SK-N-SH (cell line): ENCODE results near the gene NOXRED1. TPM values are rescaled to one million over a fixed set of nuclear protein-coding genes. Genes with fewer than 3 reads are reported as not detected.

Source experiments
- CTCF ChIA-PET: fragments of 300-600, 350-600 bp; formaldehyde crosslinking; extraction: SDS; loops from one replicate; lab custom pipeline; 2021; lab: Yijun Ruan, JAX
- POLR2A ChIA-PET: fragments of 350-600 bp; sonication (Branson Sonifier 250); formaldehyde crosslinking; extraction: SDS; loops from one replicate; lab custom pipeline; 2020; ENCODE audit warnings: antibody characterized with exemption, inconsistent platforms; lab: Yijun Ruan, JAX
- DNase-seq: peaks from one replicate; pipeline ENCODE4 v3.0.0; 2012
- H2AFZ ChIP-seq: fragments of 200-600 bp; sonication (generic); 2 replicates; pipeline ENCODE4 v1.8.1; 2016; ENCODE audit warnings: antibody characterized with exemption, mild to moderate bottlenecking, low read depth
- H3F3A ChIP-seq: fragments of 200-600 bp; sonication (generic); replicated peaks from 2 replicates; pipeline ENCODE3; 2016; ENCODE audit warnings: antibody characterized with exemption, mild to moderate bottlenecking; ENCODE audit not compliant: insufficient read depth
- H3K27ac ChIP-seq, 2 experiments: fragments of 200-500 bp in 1 of 2; fragments of 200-600 bp in 1 of 2; sonication (Bioruptor generic) in 1 of 2; sonication (generic), shearing (Covaris generic) in 1 of 2; 2 replicates each; pipeline versions ENCODE4 v1.5.1 to v1.6.1; 2014 to 2016; ENCODE audit warnings: low read depth in 2 of 2, inconsistent platforms in 1 of 2, low read length in 1 of 2, mild to moderate bottlenecking in 1 of 2, mixed read lengths in 1 of 2
- H3K27me3 ChIP-seq: fragments of 200-600 bp; sonication (generic), shearing (Covaris generic); 2 replicates; pipeline ENCODE4 v1.6.1; 2016; ENCODE audit warnings: mixed run types; ENCODE audit not compliant: insufficient read depth
- H3K36me3 ChIP-seq, 2 experiments: fragments of 200-500 bp in 1 of 2; fragments of 200-600 bp in 1 of 2; sonication (Bioruptor generic) in 1 of 2; sonication (generic) in 1 of 2; replicated peaks in 1 of 2; 2 replicates each; pipeline versions ENCODE3 to v1.5.1; 2014 to 2016; ENCODE audit warnings: low read length in 1 of 2, mild to moderate bottlenecking in 1 of 2; ENCODE audit not compliant: insufficient read depth in 2 of 2, control insufficient read depth in 1 of 2
- H3K4me1 ChIP-seq, 2 experiments: fragments of 200-500 bp in 1 of 2; fragments of 200-600 bp in 1 of 2; sonication (Bioruptor generic) in 1 of 2; sonication (generic), shearing (Covaris generic) in 1 of 2; 2 replicates each; pipeline versions ENCODE4 v1.5.1 to v1.6.1; 2014 to 2016; ENCODE audit warnings: low read depth in 1 of 2, low read length in 1 of 2, mixed run types in 1 of 2; ENCODE audit not compliant: insufficient read depth in 2 of 2, control insufficient read depth in 1 of 2
- H3K4me2 ChIP-seq: fragments of 200-600 bp; sonication (generic), shearing (Covaris generic); 2 replicates; pipeline ENCODE4 v1.6.1; 2017; ENCODE audit warnings: mixed run types
- H3K4me3 ChIP-seq, 2 experiments: fragments of 200-500 bp in 1 of 2; fragments of 200-600 bp in 1 of 2; sonication (Bioruptor generic) in 1 of 2; sonication (generic), shearing (Covaris generic) in 1 of 2; 2 replicates each; pipeline versions ENCODE4 v1.5.1 to v1.8.1; 2014 to 2016; ENCODE audit warnings: low read depth in 2 of 2, inconsistent platforms in 1 of 2, low read length in 1 of 2, mild to moderate bottlenecking in 1 of 2, mixed read lengths in 1 of 2, moderate library complexity in 1 of 2
- H3K79me2 ChIP-seq: fragments of 200-600 bp; sonication (generic); 2 replicates; pipeline ENCODE4 v1.8.1; 2017; ENCODE audit warnings: mild to moderate bottlenecking; ENCODE audit not compliant: insufficient read depth
- H3K9ac ChIP-seq: fragments of 200-600 bp; sonication (generic); 2 replicates; pipeline ENCODE4 v1.6.1; 2017; ENCODE audit warnings: mixed run types
- H3K9me2 ChIP-seq: fragments of 200-600 bp; sonication (generic); 2 replicates; pipeline ENCODE4 v1.6.1; 2017; ENCODE audit warnings: mixed run types
- H3K9me3 ChIP-seq: fragments of 200-600 bp; sonication (generic); 2 replicates; pipeline ENCODE4 v1.6.1; 2017; ENCODE audit warnings: mixed run types, mild to moderate bottlenecking, moderate library complexity
- H4K20me1 ChIP-seq: fragments of 200-600 bp; sonication (generic); 2 replicates; pipeline ENCODE4 v1.6.1; 2017; ENCODE audit warnings: mild to moderate bottlenecking, mixed run types; ENCODE audit not compliant: insufficient read depth
- EP300 ChIP-seq, 2 experiments: IDR thresholded peaks; 2 replicates each; pipeline versions ENCODE4 v1.4.0 to v1.6.1; 2012; ENCODE audit warnings: borderline replicate concordance in 1 of 2, low read depth in 1 of 2, low read length in 1 of 2
- FOXM1 ChIP-seq: IDR thresholded peaks from 2 replicates; pipeline ENCODE4 v1.4.0; 2012; ENCODE audit warnings: low read depth, mild to moderate bottlenecking
- NRF1 ChIP-seq: IDR thresholded peaks from 2 replicates; pipeline ENCODE4 v1.6.1; 2012; ENCODE audit warnings: low read depth, mild to moderate bottlenecking, low read length
- RXRA ChIP-seq: IDR thresholded peaks from 2 replicates; pipeline ENCODE4 v1.4.0; 2012; ENCODE audit warnings: low read depth, mild to moderate bottlenecking, borderline replicate concordance
- SIN3A ChIP-seq: IDR thresholded peaks from 2 replicates; pipeline ENCODE4 v1.6.1; 2012; ENCODE audit warnings: low read depth, mild to moderate bottlenecking, low read length, moderate library complexity, borderline replicate concordance
- WGBS: methylation state at CpG from one replicate; pipeline ENCODE4 v1.1.6; 2017; ENCODE audit warnings: low lambda C conversion rate; 5-methylcytosine and 5-hydroxymethylcytosine counted together
- polyA plus RNA-seq, 3 experiments: library from polyadenylated mRNA; depleted of rRNA; stranded (reverse); fragments of >200 nt; gene quantifications; 2 replicates each; pipeline ENCODE4 v1.2.3, GENCODE V29; 2012
- small RNA-seq, 7 experiments: library from RNA; depleted of rRNA; stranded (forward); fragments of <200 nt; gene quantifications; one replicate each; pipeline ENCODE3, GENCODE V24; 2012
- TF ChIP-seq, protein P1 (sequence below): IDR thresholded peaks from 2 replicates; pipeline ENCODE4 v1.6.1; 2012; ENCODE audit warnings: mild to moderate bottlenecking, low read depth, low read length, moderate library complexity

The NOXRED1 gene
- polyA plus RNA-seq, 1 of the 3 experiments (the other 2 are of a cell fraction) = 0.21 TPM

DNA sequence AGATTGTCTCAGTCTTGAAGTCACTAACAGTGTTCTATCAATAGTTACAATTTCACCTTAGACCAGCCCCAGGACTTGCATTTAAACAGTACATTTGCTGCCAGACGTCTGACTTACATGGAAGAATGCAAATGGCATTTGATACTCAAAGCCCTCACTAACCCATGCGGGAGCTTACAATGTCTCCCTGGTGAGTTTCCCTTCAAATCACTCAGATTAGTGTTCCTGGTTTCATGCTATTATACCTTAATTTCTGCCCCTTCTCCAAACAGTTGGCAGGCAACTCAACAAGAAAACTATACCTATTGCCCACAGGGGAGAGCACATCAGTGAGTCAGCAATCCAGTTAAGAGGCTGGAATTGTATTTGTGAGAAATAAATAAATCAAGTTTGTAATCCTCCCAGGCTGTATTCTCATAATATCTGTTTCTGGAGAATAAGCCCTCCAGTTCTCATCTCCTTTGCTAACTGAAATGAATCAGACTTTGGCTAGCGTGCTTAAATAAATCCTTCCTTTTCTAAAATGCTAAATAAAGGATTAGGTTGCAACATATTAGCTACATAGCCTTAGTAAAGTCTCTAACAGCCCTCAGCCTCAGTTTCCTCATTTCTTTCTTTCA, 78.8 kb downstream of the NOXRED1 start:
- Histone ChIP-seq H3F3A (no peaks in the 10 kb centered on the region), H3K27me3 (no peaks in the 10 kb centered on the region), H3K4me1 (0 out of 4 replicates have a peak, but pooled peaks cover 0 to 5% of the 10 kb centered on the region in 2 experiments), H3K4me2 (no peak overlapping the region)
- no peak for TF ChIP-seq FOXM1
- TF ChIP-seq, protein P1, sequence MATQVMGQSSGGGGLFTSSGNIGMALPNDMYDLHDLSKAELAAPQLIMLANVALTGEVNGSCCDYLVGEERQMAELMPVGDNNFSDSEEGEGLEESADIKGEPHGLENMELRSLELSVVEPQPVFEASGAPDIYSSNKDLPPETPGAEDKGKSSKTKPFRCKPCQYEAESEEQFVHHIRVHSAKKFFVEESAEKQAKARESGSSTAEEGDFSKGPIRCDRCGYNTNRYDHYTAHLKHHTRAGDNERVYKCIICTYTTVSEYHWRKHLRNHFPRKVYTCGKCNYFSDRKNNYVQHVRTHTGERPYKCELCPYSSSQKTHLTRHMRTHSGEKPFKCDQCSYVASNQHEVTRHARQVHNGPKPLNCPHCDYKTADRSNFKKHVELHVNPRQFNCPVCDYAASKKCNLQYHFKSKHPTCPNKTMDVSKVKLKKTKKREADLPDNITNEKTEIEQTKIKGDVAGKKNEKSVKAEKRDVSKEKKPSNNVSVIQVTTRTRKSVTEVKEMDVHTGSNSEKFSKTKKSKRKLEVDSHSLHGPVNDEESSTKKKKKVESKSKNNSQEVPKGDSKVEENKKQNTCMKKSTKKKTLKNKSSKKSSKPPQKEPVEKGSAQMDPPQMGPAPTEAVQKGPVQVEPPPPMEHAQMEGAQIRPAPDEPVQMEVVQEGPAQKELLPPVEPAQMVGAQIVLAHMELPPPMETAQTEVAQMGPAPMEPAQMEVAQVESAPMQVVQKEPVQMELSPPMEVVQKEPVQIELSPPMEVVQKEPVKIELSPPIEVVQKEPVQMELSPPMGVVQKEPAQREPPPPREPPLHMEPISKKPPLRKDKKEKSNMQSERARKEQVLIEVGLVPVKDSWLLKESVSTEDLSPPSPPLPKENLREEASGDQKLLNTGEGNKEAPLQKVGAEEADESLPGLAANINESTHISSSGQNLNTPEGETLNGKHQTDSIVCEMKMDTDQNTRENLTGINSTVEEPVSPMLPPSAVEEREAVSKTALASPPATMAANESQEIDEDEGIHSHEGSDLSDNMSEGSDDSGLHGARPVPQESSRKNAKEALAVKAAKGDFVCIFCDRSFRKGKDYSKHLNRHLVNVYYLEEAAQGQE = no peak
- TF ChIP-seq EP300 (IDR thresholded peaks at IDR 0.05; ENCODE audit: borderline replicate concordance in 1 of 2, low read depth in 1 of 2, low read length in 1 of 2) = no peak
- no peak for TF ChIP-seq NRF1
- no peak for TF ChIP-seq RXRA
- no peak for TF ChIP-seq SIN3A
- TF ChIP-seq, all 33 proteins: peak for 0
- no peak overlapping the region for H3K4me3 ChIP-seq
- H3K36me3 ChIP-seq = peaks cover 4 to 34% of the 10 kb centered on the region in 2 experiments
- WGBS = 89% methylated on average over 3 of the region's 3 CpGs
- H3K9me3 ChIP-seq = no peaks in the 10 kb centered on the region
- no peak overlapping the region for H2AFZ ChIP-seq
- ChIA-PET POLR2A (no interaction called here), CTCF (interaction anchor here (0.8 to 1.0 kb wide), 2 partner anchors 10 to 25 kb away, joined by 3 read pairs; no protein-coding TSS in a partner anchor)
- no peaks in the 10 kb centered on the region for H3K79me2 ChIP-seq
- DNase-seq = no peak
- H3K9me2 ChIP-seq = no peaks in the 10 kb centered on the region
- no peak overlapping the region for H3K27ac ChIP-seq
- H3K9ac ChIP-seq = no peak overlapping the region
- no peaks in the 10 kb centered on the region for H4K20me1 ChIP-seq

Small RNA genes within 50 kb of the gene (small RNA-seq; reads per million reads assigned to genes)
- gene RF00404 = 0 to 0.06 (median 0) reads per million in 7 experiments

Other genes starting within 250 kb of the NOXRED1 start
- gene TMEM63C, start 241.7 kb downstream of the NOXRED1 start, polyA plus RNA-seq (2012; rRNA removed) = 0.25 and 0.52 TPM in 2 replicates
- not detected in 2 replicates for gene NGB, start 152.3 kb downstream of the NOXRED1 start, polyA plus RNA-seq (2012; rRNA removed)
- 19.9 and 22.8 TPM in 2 replicates for gene POMT2, start 102.6 kb downstream of the NOXRED1 start, polyA plus RNA-seq (2012; rRNA removed)
- 43.1 and 53.7 TPM in 2 replicates for gene GSTZ1, start 102.5 kb downstream of the NOXRED1 start, polyA plus RNA-seq (2012; rRNA removed)
- gene TMED8, start 46.4 kb downstream of the NOXRED1 start, polyA plus RNA-seq (2012; rRNA removed) = 2.3 and 3.2 TPM in 2 replicates
- gene SAMD15, start 46.1 kb downstream of the NOXRED1 start, polyA plus RNA-seq (2012; rRNA removed) = 1.7 and 3.0 TPM in 2 replicates
- 20.8 and 29.2 TPM in 2 replicates for gene VIPAS39, start 34.1 kb upstream of the NOXRED1 start, polyA plus RNA-seq (2012; rRNA removed)
- 366 and 439 TPM in 2 replicates for gene AHSA1, start 34.6 kb upstream of the NOXRED1 start, polyA plus RNA-seq (2012; rRNA removed)
- gene ISM2, start 75.3 kb upstream of the NOXRED1 start, polyA plus RNA-seq (2012; rRNA removed) = 0.08 and 0.20 TPM in 2 replicates
- gene SPTLC2, start 193.1 kb upstream of the NOXRED1 start, polyA plus RNA-seq (2012; rRNA removed) = 10.2 and 14.4 TPM in 2 replicates